CD4-positive, alpha-beta T cell treated with Interleukin-2 at 100 ng/mL for 4 hours (primary cell): Measurements from ENCODE around the gene CADPS2.
"Not testable (repeated sequence)": the region's sequence is repeated elsewhere in the genome, so short reads cannot be mapped to it uniquely, and the experiment has no call there.

Experiments used
- DNase-seq: peaks from one replicate; pipeline ENCODE4 v3.0.0-alpha.2; 2020; ENCODE audit warnings: low spot score

The CADPS2 gene

DNA sequence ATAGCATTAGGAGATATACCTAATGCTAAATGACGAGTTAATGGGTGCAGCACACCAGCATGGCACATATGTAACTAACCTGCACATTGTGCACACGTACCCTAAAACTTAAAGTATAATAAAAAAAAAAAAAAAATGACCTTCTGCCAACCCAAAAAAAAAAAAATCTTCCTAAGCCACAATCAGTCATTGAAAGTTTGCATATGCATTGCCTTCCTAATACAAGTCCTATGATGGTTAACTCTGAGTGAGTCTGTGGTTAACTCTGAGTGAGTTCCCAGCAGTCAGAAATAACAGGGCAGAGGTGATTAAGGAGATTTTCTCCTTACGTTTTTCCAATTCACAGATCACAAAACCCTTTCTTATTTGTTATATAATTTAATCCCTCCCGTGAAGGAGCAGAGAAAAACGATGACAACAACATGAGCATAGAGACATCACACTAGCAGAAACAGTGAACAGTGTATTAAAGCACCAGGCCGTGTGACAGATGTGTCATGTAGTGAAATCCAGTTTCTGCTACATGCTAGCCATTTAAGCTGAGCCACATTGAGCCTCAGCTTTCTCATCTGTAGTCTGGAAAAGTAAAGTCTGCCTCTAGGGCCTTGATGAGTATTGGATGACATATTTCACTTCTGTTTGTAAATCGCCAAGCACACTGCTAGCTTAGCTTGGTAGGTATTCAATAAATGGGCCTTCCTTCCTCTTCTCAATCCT is 176.2 kb downstream of the CADPS2 start:
- DNase-seq, result no peak

DNA sequence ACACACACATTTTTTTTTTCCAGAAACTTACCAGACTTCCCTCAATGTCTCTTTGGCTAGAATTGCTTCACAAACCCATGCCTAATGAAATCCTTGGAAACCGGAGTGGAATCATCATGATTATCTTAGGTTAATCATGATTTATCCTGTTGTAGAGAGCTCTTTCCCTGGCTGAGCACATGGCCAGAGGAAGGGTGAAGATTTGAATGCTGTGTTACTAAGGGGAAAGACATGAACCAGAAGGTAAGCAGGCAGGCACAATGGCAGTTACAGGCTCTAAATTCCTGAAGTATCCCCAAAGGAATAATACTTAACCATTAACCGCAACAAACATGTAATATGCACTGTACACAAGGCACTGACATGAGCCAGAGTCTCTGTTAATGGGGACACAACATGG is 179.4 kb downstream of the CADPS2 start:
- no peak for DNase-seq

DNA sequence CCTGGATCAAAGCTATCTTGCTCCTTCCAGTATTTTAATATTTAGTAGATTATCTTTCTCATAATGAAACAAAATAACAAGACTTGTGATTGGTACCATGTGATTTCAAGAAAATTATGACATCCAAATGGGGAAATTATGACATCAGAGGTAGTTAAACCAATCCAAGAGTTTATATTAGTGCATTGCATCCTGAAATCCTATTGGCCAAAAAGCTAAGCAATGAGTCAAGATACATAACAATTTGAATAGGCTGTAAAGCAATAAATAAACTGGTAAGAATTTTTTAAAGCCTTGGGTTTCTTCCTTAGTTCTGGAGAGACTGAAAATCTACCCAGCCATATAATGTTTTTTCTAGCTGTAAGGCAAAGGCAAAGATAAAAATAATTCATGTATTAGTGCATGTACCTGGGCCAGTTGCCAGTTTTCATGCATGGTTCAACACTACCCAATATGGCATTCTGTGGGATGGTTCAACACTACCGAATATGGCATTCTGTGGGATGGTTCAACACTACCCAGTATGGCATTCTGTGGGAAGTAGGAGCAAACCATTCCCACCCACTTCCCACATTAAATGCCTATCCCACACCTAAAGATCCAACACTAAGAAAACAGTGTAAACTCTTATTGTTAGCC is 183.3 kb downstream of the CADPS2 start, which contains the start of gene RNF148:
Gene RNF148, minus strand, starts transcription at position 51 of the 639 bp plus-strand sequence. CDS start 172 bp downstream, outside the sequence.
- DNase-seq, result no peak

DNA sequence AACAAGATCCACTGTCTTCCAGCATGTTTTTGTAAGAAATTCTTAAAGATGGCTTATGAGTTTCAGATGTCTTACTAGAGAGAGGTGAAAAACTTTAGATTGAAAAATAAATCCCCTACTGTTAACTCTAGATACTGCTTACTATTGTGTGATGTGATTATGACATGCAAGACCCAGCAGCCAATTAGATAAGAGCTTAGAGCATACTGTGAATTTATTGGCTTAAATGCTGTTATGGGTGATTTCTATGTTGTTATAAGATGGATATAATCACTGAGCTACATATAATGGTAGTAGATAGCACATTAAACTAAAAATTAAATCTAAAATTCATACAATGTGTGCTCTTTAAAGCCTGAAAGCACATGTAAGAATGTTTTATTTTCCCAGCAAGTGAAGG is 187.2 kb downstream of the CADPS2 start, which contains the start of gene RNF133:
Gene RNF133, minus strand, starts transcription at position 101 of the 400 bp plus-strand sequence. CDS start 199 bp downstream, outside the sequence.
- no peak for DNase-seq

DNA sequence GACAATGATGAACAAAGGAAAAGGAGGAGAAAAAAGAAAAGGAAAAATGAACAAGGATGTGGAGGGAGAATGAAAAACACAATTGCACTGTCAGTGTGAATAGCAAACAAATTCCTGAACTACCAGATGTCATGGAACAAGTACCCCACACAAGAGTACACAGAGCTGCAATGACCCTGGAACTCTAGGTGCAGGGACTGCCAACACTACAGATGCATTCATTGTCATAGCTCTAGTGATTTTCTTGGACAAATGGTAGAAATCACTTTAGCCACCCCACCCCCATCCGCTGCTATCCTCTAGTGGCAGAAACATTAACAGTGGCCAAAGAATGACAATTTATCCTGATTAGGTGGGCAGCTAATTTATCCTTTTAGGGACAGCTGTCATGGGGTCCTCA is 190.4 kb downstream of the CADPS2 start:
- DNase-seq, result no peak

DNA sequence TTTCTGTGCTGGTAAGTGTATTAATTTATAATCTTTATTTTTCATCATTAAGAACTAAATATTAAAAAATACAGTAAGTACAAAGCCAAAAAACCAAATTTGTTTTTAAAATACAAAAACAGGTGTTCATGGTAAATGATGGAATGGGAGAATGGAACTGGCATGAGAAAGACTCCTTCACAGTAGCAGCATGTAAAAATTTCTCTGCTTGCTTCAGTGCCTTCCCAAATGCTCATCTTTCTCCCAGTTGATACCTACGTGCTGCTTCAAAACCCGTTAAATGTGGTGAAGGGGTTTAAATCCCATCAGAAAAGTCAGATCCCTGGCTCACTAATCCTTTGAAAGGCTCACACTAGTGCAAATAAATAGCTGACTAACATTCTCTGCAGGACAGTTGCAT is 191.6 kb downstream of the CADPS2 start:
- DNase-seq, result no peak

DNA sequence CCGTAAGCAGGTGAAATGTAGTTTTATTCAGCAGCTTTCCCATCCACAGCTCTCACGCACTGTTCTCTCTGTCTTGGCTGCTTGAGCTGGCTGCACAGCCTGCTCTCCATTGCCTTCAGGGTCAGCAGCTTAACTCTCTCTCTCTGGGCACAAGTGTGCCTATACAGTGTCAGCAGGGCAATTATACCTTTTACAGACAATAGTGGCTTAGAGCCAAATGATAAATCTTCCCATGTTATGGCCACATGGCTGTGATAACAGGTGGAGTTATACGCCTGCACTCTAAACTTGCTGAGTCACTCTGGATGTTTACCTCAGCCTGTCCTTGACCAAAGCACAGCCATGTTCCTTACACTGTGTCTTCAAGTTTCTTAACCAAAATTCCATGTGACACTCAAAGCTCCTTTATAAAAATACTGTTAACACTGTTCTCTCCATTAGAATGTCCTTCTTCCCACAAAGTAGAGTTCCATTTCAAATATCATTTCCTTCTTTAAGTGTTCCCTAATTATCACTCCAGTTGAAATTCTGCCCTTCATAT is 193.4 kb downstream of the CADPS2 start:
- no peak for DNase-seq

DNA sequence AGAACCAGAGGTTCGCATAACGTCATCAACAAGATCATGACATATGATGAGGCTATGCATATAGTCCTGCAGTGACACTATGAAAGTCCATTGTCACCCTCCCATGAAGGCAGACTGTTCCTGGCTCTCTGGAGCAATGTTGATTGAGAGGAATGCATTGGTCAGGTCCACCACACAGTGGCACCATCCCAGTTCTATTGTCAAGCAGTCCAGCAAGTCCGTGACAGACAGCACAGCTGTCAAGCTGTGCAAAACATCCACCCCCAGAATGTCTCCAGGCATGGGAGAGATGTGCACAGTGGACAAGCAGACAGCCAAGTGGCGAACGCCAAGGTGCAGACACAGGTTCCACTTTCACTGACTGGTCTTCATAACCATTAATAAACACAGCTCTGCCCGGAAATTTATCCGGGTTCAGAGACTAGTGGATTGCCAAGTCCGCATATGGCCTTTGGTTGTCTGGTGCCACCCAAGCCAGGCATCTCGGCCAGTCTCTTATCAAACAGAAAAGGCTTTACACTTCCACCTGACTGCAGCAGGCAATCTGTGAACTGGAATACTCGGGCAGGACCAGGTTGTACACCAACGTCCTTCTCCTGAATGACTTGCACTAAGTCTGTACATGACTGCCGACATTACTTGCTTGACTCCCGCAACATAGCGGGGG is 194.6 kb downstream of the CADPS2 start:
- no peak for DNase-seq

DNA sequence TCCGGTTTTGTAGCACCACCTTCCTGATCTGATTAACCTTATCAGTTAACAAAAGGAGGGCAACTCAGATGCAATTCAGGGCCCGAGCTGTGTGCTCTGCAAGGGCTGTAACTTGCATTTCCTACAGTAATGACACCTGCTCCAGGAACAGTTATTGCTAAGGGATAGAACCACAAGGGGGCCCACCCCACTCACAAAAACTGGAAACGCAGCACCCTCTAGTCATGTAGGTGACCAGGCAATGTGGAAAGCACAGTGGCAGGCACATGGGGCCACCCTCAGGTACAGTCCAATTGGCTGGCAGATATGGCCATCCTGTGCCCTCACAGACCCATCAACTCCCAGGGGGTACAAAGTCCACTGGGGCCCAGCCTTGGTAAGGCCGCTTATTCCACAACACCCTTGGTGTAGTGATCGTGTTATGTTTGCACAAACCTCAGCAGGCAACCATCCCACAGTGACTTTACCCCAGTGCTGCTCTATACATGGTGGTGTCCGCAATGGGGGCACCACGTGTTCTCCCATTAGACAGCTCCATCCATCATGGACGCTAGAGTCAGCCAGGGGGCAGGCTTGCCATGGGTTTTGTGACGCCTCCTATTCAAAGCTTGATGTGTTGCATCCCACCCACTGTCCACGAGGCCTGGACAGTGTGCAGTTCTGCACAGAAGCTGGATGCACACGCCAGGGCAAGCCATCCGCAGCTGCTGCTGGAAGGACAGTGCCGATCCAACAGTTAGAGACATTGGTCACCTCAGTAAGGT is 196.7 kb downstream of the CADPS2 start:
- DNase-seq, result no peak

DNA sequence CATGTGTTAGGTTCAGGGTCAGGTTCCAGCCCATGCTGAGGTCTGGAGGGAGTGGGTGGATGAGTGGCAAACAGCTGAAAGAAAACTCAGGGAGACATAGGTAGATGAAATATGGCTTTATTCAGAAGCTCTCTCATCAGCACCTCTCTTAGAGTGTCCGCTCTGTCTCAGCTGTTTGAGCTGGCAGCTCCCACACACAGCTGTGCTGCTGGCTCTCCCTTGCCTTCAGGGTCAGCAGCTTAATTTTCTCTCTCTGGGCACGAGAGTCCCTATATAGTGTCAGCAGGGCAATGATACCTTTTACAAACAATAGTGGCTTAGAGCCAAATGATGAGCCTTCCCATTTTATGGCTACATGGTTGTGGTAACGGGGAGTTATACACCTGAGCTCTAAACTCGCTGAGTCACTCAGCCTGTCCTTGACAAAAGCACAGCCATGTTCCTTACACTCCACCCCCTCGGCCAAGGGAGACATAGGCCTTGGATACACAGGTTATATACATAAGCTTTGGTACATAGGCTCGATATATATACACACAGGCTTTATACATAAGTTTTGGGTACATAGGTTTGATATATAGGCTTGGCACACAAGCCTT is 197.8 kb downstream of the CADPS2 start:
- no peak for DNase-seq

DNA sequence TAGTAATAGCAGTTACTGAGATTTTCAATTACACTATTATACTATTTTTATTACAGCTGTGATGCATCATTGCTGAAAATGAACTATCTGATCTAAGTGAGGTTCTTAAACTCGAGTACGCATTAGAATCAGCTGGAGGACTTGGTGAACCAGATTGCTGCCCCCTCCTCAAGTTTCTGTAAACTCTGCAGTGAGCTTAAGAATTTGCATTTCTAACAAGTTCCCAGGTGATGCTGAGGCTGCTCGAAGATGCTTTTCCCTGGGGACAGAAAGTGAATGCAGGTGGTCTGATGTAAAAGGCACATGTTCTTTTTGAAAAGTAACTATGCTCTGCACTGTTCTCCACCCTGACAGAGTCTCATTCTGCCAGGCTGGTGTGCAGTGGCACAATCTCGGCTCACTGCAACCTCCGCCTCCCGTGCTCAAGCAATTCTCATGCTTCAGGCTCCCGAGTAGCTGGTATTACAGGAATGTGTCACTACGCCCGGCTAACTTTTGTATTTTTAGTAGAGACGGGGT is 199.8 kb downstream of the CADPS2 start:
- DNase-seq, result no peak

DNA sequence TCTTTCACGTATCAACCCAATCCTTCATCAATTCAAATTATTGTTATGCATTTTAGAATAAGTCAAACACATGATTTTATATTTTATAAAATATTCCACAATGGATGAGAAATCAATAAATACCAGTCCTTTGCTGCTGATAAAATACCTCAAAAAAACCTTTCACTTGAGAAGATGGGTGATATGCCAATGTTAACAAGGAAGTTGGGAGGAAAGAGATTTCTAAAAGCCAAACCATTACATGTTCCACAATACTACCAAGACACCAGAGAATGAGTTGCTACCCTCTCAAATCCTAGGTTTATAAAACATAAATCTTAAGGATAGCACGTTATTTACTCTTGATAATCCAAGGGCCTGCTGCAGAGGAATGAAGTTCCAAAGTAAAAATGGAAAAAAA is 201.8 kb downstream of the CADPS2 start:
- DNase-seq, result no peak

DNA sequence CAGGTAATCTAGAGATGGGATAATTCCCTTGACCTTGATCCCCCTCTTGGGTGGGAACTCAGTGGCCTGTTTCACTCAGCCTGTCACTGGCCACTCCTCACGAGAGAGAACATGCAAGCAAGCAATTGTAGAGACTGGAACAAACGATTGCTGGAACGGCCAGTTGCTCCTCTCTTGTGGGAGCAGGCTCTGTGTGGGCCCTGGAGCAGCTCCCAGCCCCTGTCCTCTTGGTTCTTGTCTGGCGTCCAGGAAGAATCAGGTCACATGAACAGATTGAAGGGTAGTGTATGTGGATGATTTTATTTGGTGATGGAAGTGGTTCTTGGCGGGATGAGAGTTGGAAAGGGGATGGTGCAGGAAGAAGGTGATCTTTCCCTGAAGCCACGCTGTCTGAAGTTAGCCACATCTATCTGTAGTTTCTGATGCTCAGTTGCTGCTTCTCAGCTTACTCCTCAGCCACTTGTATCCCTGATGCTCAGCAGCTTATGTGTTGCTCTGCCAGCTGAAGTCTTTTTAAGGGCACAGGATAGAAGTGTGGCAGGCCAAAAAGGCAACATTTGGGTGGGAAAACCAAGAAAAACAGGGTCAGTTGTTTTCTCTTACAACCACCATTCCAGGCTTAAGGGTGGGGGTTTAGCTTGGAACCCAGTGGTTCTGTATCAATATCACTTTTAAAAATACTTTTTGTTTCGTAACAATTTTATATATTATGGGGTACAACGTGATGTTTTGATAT is 203.3 kb downstream of the CADPS2 start:
- no peak for DNase-seq

DNA sequence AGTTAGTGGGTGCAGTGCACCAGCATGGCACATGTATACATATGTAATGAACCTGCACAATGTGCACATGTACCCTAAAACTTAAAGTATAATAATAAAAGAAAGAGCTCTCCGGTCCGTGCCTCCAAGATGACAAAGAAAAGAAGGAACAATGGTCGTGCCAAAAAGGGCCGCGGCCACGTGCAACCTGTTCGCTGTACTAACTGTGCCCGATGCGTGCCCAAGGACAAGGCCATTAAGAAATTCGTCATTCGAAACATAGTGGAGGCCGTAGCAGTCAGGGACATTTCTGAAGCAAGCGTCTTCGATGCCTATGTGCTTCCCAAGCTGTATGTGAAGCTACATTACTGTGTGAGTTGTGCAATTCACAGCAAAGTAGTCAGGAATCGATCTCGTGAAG is 205.1 kb downstream of the CADPS2 start:
- DNase-seq, result not testable (repeated sequence)

DNA sequence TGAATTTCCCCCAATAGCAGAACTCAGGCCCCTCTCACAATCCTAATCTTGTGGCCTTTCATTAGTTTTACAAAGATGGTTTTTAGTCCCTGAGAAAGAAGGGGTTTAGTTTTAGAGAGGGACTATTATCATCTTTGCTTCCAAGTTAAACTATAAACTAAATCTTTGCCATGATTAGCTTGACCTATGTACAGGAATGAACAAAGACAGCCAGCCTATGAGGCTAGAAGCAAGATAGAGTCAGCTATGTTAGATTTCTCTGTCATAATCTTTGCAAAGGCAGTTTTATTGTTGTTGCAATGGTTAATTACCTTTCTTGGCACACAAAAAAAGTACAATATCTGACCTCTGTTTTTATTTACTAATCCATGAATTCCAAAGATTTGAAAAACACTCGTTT is 206.4 kb downstream of the CADPS2 start:
- DNase-seq, result no peak

DNA sequence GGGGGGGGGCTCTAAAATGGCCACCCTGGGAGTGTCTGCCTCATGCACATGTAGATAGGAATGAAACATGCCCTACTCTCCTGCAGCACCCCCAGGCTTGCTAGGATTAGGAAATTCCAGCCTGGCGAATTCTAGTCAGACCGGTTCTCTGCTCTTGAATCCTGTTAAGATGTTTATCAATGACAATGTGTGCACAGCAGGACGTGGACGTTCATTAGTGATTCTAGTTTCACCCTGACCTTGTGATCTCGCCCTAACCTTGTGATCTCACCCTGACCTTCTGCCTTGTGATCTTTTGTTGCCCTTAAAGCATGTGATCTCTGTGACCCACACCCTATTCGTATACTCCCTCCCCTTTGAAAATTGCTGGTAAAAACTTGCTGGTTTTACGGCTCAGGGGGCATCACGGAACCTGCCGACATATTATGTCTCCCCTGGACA is 207.0 kb downstream of the CADPS2 start:
- not testable (repeated sequence) for DNase-seq

DNA sequence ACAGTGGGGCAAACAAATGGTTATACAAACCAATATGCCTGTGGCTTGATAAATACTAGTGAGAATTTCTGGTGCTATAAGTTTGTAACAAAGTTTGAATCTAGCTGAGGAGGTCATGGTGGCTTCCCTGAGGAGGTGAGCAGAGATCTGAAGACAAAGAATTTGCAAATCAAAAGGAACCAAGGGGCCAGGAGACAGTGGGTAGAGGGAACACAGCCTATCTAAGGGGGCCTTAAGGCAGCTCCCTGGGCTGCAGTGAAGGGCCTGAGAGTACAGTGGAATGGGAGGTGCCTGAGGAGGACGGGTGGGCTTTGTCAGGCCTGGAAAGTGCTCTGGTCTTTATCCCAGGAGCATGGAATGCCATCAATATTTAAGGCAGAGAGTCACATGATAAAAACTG is 209.1 kb downstream of the CADPS2 start:
- DNase-seq, result no peak

DNA sequence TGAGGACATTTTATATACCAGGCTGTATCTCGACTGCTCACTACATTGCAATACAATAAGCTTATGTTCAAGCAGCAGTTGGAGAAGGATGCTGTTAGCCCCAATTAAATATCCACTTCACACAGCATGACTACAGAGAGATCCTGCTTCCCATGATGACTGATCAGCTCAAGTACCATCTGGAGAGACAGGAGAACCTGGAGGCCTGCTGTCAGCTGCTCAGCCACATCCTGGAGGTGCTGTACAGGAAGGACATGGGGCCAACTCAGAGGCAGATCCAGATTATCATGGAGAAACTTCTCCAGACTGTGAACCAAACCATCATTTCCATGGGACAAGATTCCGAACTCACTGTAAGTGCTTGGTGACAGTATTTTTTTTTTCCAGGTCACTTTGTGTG is 209.8 kb downstream of the CADPS2 start:
- no peak for DNase-seq

DNA sequence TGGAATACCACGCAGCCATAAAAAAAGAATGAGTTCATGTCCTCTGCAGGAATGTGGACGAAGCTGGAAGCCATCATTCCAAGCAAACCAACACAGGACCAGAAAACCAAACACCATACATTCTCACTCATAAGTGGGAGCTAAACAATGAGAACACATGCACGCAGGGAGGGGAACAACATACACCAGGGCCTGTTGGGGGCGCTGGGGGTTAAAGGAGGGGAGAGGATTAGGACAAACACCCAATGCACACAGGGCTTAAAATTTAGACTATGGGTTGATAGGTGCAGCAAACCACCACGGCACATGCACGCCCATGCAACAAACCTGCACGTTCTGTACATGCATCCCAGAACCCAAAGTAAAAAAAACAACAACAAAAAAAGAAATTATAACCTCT is 210.6 kb downstream of the CADPS2 start:
- no peak for DNase-seq

DNA sequence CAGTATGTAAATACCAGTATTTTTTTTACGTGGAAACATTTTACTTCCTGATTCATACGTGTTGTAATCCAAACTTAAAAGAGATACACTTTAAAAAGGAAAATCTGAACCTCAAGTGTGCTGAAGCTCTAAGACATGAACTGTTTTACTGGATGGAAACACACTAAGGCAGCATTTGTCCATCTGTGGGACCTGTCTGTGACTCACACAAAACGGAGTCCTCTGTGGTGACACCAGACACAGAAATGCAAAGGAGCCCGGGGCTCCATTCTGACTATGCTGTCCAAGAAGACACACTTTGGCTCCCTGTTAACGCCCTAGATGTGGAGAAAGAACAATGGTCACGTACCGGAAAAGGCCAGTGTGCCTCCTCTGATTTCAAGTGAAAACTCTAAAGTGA is 211.2 kb downstream of the CADPS2 start:
- no peak for DNase-seq

DNA sequence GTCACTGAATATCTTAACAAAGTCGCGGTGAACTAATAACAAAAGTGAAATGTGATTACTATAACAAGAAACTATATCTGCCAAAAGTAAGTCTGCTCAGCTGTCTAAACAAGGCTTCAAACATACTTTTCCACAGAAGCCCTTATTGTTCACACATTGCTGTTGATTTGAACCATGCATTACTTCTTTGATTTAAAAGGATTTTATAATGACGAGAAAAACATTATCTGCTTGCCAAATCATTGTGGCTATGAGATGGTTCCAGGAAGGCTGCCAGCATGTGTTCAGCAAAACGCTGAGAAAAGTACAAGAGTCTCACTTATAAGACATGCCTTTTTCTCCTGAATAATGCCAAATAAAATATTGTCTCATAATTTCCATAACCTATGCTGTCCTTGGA is 211.8 kb downstream of the CADPS2 start:
- DNase-seq, result no peak
